ENCODE measurements around the gene ARID1A.

Gene ARID1A

GRCh38 chr1:26826261-26827105, 130.7 kb downstream of the ARID1A start, which contains the start of gene ZDHHC18:
TSS of gene ZDHHC18 (plus strand) at chr1:26826688. CDS start at chr1:26826805, 117 bp downstream.
- DNase-seq (ENCODE audit: low read depth), result peak; percentile 52

GRCh38 chr1:26827106-26827604, 131.3 kb downstream of the ARID1A start:
- DNase-seq (ENCODE audit: low read depth), result no peak

GRCh38 chr1:26827663-26828062, 131.8 kb downstream of the ARID1A start:
- DNase-seq (ENCODE audit: low read depth), result no peak

GRCh38 chr1:26828411-26828991, 132.7 kb downstream of the ARID1A start:
- DNase-seq (ENCODE audit: low read depth), result no peak

GRCh38 chr1:26829184-26829911, 133.5 kb downstream of the ARID1A start:
- DNase-seq (ENCODE audit: low read depth), result no peak

GRCh38 chr1:26831059-26831458, 135.2 kb downstream of the ARID1A start:
- no peak for DNase-seq (ENCODE audit: low read depth)

Measured in T follicular helper cell (primary cell).